GM21619 (cell line): ENCODE measurements around the gene DLEU7.

ENCODE experiments used
- ATAC-seq: cut with Tn5 transposase; IDR thresholded peaks from one replicate; pipeline ENCODE4 v1.9.1; 2021; ENCODE audit not compliant: unreplicated experiment

The DLEU7 gene

GRCh38 chr13:50797091-50797490 lies 46.4 kb downstream of the DLEU7 start:
- ATAC-seq: no peak

- ATAC-seq: no peak
Observed at GRCh38 chr13:50796463-50796862, 47.0 kb downstream of the DLEU7 start.

DNA sequence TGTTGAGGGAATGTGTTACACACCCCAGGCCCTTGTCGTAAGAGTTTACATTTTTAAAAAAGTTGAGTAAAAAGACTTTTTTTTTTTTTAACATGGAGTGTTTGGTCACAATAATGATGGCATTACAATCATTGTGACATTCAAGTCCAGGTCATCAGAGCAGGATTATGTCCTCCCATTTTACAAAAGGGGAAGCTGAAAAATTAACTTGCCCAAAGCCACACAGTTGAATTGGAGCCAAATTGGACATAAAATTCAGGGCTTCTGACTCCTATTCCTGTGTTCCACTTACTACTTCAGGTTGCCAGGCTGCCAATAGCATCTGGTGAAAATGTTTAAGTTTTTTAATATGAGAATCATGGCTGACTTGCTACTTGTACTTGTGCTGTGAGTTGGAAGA lies 49.3 kb downstream of the DLEU7 start:
- no peak for ATAC-seq

- ATAC-seq: no peak
Observed at GRCh38 chr13:50793026-50793425, 50.5 kb downstream of the DLEU7 start.

DNA sequence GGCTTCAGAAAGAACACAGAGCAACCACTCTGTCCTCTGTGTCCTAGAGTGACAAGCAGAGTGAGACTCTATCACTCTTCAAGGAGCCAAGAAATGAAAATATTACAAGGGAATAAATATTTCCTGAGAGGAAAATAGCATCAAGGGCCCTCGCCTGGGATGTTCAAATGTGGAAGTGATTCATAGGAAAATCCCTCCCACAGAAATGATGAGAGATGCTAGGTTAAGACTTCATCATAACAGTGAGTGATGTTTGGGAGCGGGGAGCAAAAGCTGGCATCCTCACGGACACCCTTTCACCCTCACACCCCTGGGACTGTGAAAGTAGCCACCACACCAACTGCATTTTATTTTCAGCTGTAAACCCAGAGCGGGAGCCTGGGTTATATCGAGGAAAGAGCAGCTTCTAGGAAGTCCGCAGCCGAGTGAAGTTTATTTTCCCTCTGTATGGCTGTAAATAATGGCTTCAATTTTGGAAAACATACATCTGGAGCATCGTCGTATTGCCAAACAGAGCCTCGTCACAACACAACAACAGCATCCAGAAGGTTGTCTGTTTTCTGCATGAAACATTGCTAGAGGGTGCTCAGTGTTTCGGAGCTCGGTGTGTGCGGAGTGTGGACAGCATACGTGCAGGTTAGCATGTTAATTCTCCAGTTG lies 54.8 kb downstream of the DLEU7 start:
- ATAC-seq: no peak

- ATAC-seq: no peak
Observed at GRCh38 chr13:50787316-50788195, 55.9 kb downstream of the DLEU7 start.

DNA sequence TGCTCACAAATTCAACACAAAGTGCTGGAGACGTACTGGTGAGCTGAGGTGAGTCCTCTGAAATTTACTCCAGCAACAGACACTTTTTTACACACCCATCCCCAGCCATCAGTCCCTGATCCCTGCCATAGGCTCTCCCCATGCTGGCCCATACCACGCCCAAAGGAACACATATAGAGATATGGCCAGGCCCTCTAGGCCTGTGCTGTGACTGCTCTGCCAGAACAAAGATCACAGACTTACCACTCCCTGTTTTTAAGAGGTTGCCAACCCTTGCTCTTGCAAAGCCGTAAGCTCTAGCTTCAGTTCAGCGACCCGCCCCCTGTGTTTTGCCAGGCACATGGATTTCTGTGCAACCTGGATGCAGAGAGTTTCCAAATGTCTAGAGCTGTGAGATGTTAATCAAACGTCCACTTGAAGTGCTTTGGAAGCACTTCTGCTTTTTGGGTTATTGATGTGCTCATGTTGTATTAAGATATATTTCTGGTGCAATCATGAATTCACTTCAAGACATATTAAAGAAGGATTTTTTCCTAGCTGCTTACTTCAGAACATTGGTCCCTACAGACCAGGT lies 59.7 kb downstream of the DLEU7 start:
- ATAC-seq: no peak

DNA sequence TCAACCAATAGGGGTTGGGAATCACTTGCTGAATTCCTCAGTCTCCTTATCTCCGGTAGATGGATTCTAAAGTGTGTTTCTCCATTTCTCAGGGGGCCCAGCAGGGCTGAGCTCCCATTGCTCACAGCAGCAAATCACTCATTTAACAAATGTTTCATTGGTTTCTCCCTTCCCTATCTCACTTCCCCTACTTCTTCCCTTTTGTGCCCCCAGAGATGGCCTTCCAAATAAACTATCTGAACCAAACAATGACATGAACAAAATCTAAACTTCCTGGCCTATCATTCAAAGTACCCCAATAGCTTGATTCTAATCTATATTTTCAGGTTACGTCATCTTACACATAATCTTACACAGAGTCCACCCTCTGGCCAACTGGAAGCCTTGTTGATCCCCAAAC lies 60.4 kb downstream of the DLEU7 start:
- no peak for ATAC-seq

DNA sequence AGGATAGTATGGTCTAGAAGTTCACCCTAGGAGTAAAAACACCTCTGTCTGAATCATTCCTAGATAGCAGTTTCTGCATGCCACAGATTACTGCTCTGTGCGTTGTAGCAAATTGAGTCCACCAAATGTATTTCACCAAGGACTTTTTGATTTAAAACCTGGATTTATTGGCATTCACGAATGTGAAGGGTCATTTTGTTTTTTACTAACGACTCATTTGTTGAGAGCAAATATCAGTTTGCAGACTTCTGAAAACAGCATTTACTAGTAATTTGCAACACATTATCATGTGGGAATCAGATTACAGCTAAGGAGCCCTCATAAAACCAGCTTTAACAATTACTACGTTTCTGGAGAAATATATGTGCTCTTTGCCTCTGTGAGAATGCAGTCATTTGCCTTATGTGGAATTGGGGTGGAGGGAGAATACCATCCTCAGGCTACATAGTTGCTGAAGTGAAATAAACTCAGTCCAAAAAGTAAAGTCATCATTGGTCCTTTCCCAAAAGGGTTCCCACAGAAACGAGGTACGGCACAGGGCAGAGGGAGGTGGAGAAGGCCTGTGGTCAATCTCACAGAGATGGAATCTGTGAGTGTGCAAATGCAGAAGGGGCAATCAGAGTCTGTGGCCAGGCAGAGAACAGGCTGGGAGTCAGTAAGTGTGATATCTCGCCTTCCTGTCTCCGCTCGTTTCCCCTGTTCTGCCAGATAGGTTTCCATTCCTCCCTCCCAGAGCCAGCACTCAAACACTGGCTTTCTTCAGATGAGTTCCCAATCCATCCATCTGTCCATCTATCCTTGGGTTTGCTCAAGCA lies 63.1 kb downstream of the DLEU7 start:
- no peak for ATAC-seq

GRCh38 chr13:50779443-50780200 lies 63.9 kb downstream of the DLEU7 start:
- ATAC-seq: no peak
